Activated CD8-positive, alpha-beta T cell treated with anti-CD3 and anti-CD28 coated beads, Interleukin-2, amount 10 ng/mL, durations not matched to agents 7 days and 5 days (primary cell): ENCODE data around the gene TMEM125. TPM values are rescaled to one million over a fixed set of nuclear protein-coding genes. Genes with fewer than 3 reads are reported as not detected.

Experiments used
- ATAC-seq: fragments of 150-1000 bp; cut with Tn5 transposase; one replicate; pipeline ENCODE4 v1.10.0; 2021; ENCODE audit warnings: moderate library complexity
- CTCF ChIA-PET: fragments of 350-600 bp; sonication (Branson Sonifier 250); formaldehyde crosslinking; loops from one replicate; lab custom pipeline; 2021; ENCODE audit warnings: antibody characterized with exemption; lab: Charles Lee
- POLR2A ChIA-PET: fragments of 350-600 bp; sonication (Branson Sonifier 250); formaldehyde crosslinking; loops from one replicate; lab custom pipeline; 2021; ENCODE audit warnings: antibody characterized with exemption; lab: Charles Lee
- DNase-seq: peaks from one replicate; pipeline ENCODE4 v3.0.0-alpha.2; 2020
- H3K27ac Mint-ChIP-seq: one replicate; pipeline ENCODE4 v1.8.0; 2021; ENCODE audit warnings: mild to moderate bottlenecking, mixed read lengths
- H3K27me3 Mint-ChIP-seq: one replicate; pipeline ENCODE4 v1.8.0; 2021; ENCODE audit warnings: low read depth, mixed read lengths
- H3K36me3 Mint-ChIP-seq: one replicate; pipeline ENCODE4 v1.8.0; 2021; ENCODE audit warnings: low read depth, mixed read lengths
- H3K4me1 Mint-ChIP-seq: one replicate; pipeline ENCODE4 v1.8.0; 2021; ENCODE audit warnings: low read depth, mixed read lengths
- H3K4me3 Mint-ChIP-seq: one replicate; pipeline ENCODE4 v1.8.0; 2021; ENCODE audit warnings: mild to moderate bottlenecking, mixed read lengths
- H3K9me3 Mint-ChIP-seq: one replicate; pipeline ENCODE4 v1.8.0; 2022; ENCODE audit warnings: mixed read lengths; ENCODE audit not compliant: insufficient read depth
- total RNA-seq, 2 experiments: library from RNA; stranded (reverse); gene quantifications; one replicate each; pipeline ENCODE4 v1.2.3, GENCODE V29; 2021

TMEM125 gene
- total RNA-seq, 2 experiments from 2014 or later, result not detected

- ATAC-seq, result no peak
- H3K27me3 Mint-ChIP-seq, result peaks cover 4% of the 10 kb centered on the region
- no peak overlapping the region for H3K27ac Mint-ChIP-seq
- POLR2A ChIA-PET, result no interaction called here
- H3K4me3 Mint-ChIP-seq, result no peak overlapping the region
- CTCF ChIA-PET, result no interaction called here
- peaks cover 7% of the 10 kb centered on the region for H3K4me1 Mint-ChIP-seq
- no peaks in the 10 kb centered on the region for H3K36me3 Mint-ChIP-seq
- DNase-seq, result no peak
- H3K9me3 Mint-ChIP-seq, result no peaks in the 10 kb centered on the region
Observed at GRCh38 chr1:43302201-43302600, 32.4 kb downstream of the TMEM125 start.

DNA sequence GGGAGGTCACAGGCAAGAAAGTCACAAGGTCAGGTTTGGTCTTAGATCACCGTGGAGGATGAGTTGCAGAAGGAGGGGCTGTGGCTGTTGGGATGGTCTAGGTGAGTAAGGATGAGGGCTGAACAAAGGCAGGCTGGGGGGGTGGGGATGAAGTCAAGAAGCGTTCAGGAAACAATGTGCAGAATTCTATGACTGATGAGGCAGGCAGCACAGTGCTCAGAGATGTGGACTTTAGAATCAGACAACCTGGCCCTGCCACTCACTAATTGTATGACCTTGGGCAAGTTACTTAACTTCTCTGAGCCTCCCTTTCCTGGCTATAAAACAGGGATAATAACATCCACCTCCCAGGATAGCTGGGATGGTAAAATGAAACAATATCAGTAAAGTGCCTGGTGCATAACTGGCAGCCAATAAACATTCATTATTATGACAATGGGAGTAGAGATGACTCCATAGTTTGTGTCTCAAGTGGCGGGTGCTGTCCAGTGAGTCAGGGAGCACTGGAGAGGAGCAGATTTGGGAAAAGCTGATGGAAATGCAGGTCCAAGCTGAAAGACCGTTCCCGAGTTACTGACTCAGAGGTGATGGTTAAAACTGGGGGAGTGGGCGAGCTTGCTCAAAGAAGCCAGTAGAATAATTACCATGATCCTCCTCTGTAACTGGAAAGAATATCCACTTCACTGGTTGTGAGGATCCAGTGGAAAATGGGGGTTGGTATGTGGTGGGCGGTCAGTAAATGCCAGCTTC, 33.1 kb downstream of the TMEM125 start:
- Mint-ChIP-seq H3K27me3 (peaks cover 4% of the 10 kb centered on the region), H3K36me3 (no peaks in the 10 kb centered on the region), H3K4me3 (no peak overlapping the region), H3K9me3 (no peaks in the 10 kb centered on the region), H3K4me1 (peaks cover 7% of the 10 kb centered on the region), H3K27ac (no peak overlapping the region)
- CTCF ChIA-PET, result interaction anchor here (0.5 kb wide), 1 partner anchor 690 kb away, joined by 3 read pairs; no protein-coding TSS in a partner anchor
- POLR2A ChIA-PET, result no interaction called here
- no peak for DNase-seq
- no peak for ATAC-seq

- no peak overlapping the region for H3K27ac Mint-ChIP-seq
- ATAC-seq, result no peak
- no peak overlapping the region for H3K4me3 Mint-ChIP-seq
- ChIA-PET POLR2A (no interaction called here), CTCF (no interaction called here)
- no peaks in the 10 kb centered on the region for H3K36me3 Mint-ChIP-seq
- no peak for DNase-seq
- peaks cover 4% of the 10 kb centered on the region for H3K27me3 Mint-ChIP-seq
- H3K4me1 Mint-ChIP-seq, result peaks cover 7% of the 10 kb centered on the region
- H3K9me3 Mint-ChIP-seq, result no peaks in the 10 kb centered on the region
Observed at GRCh38 chr1:43303471-43304313, 33.9 kb downstream of the TMEM125 start.

DNA sequence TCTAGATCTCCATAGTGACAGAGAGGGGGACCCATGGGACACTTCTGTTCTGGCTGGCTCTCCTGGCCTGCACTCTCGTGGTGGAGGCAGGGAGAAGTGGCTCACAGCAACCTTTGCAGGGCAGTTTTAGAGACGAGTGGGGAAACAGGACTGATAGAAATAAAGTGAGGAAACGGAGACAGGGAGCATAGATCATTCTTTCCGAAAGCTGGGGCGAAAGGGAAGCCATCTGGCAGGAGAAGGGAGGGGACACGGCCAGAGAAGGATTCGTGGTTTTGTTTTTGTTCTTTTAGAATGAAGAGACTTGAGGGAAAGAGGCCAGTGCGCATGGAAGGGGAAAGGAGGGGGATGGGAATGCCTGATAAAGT, 34.5 kb downstream of the TMEM125 start:
- H3K27ac Mint-ChIP-seq, result no peak overlapping the region
- peaks cover 7% of the 10 kb centered on the region for H3K4me1 Mint-ChIP-seq
- H3K27me3 Mint-ChIP-seq, result peaks cover 4% of the 10 kb centered on the region
- H3K36me3 Mint-ChIP-seq, result no peaks in the 10 kb centered on the region
- CTCF ChIA-PET, result no interaction called here
- POLR2A ChIA-PET, result no interaction called here
- no peak overlapping the region for H3K4me3 Mint-ChIP-seq
- ATAC-seq, result no peak
- H3K9me3 Mint-ChIP-seq, result no peaks in the 10 kb centered on the region
- DNase-seq, result no peak

DNA sequence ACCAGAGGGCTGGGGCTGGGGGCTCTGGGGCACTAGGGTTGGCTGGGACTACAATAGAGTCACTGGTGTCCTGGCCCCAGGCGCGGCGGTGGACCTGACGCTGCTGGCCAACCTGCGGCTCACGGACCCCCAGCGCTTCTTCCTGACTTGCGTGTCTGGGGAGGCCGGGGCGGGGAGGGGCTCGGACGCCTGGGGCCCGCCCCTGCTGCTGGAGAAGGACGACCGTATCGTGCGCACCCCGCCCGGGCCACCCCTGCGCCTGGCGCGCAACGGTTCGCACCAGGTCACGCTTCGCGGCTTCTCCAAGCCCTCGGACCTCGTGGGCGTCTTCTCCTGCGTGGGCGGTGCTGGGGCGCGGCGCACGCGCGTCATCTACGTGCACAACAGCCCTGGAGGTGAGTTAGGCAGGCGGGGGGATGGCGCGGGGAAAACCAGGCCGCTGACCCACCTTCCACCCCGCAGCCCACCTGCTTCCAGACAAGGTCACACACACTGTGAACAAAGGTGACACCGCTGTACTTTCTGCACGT, 35.1 kb downstream of the TMEM125 start:
- DNase-seq (no peak), ATAC-seq (no peak)
- Mint-ChIP-seq H3K4me3 (no peak overlapping the region), H3K36me3 (no peaks in the 10 kb centered on the region), H3K27ac (no peak overlapping the region), H3K4me1 (peaks cover 7% of the 10 kb centered on the region), H3K9me3 (no peaks in the 10 kb centered on the region), H3K27me3 (peaks cover 4% of the 10 kb centered on the region)
- CTCF ChIA-PET, result no interaction called here
- POLR2A ChIA-PET, result no interaction called here

- ATAC-seq (no peak), DNase-seq (no peak)
- ChIA-PET POLR2A (no interaction called here), CTCF (no interaction called here)
- no peak overlapping the region for H3K27ac Mint-ChIP-seq
- H3K4me1 Mint-ChIP-seq, result peaks cover 6% of the 10 kb centered on the region
- no peak overlapping the region for H3K4me3 Mint-ChIP-seq
- no peaks in the 10 kb centered on the region for H3K36me3 Mint-ChIP-seq
- no peaks in the 10 kb centered on the region for H3K9me3 Mint-ChIP-seq
- peaks cover 4% of the 10 kb centered on the region for H3K27me3 Mint-ChIP-seq
Observed at GRCh38 chr1:43305461-43305860, 35.7 kb downstream of the TMEM125 start.

GRCh38 chr1:43305926-43306687, 36.3 kb downstream of the TMEM125 start:
- H3K36me3 Mint-ChIP-seq, result no peaks in the 10 kb centered on the region
- H3K27ac Mint-ChIP-seq, result no peak overlapping the region

DNA sequence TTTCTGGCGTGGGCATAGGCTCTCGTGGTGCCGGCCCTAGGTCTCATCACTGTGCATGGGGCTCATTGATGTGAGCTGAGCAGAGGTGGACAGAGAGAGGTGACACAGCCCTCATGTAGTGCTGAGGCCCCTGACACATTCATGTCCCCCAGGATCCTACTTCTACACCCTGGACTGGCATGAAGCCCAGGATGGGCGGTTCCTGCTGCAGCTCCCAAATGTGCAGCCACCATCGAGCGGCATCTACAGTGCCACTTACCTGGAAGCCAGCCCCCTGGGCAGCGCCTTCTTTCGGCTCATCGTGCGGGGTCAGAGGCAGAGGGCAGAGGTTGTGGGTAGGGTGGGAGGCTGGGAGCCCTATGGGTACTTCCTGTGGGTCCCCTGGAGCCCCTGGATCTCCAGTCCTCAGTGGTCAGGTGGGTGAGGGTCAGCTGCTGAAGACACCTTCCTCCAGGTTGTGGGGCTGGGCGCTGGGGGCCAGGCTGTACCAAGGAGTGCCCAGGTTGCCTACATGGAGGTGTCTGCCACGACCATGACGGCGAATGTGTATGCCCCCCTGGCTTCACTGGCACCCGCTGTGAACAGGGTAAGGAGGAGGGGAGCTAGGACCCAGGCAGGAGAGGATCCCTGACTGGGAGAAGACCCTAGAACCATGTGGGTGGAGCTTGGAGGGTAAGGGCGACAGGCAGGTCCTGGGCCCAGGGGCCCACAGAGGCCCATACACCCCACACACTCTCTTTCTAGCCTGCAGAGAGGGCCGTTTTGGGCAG, 37.1 kb downstream of the TMEM125 start:
- no peaks in the 10 kb centered on the region for H3K36me3 Mint-ChIP-seq
- no peak for DNase-seq
- no peak for ATAC-seq
- ChIA-PET POLR2A (no interaction called here), CTCF (no interaction called here)
- peaks cover 4% of the 10 kb centered on the region for H3K27me3 Mint-ChIP-seq
- no peaks in the 10 kb centered on the region for H3K9me3 Mint-ChIP-seq
- H3K4me1 Mint-ChIP-seq, result no peaks in the 10 kb centered on the region
- H3K4me3 Mint-ChIP-seq, result no peak overlapping the region
- no peak overlapping the region for H3K27ac Mint-ChIP-seq

More at GRCh38 chr1:43305926-43306687, 36.3 kb downstream of the TMEM125 start:
- ATAC-seq, result no peak
- H3K9me3 Mint-ChIP-seq, result no peaks in the 10 kb centered on the region
- DNase-seq, result no peak
- CTCF ChIA-PET, result no interaction called here
- H3K4me1 Mint-ChIP-seq, result no peaks in the 10 kb centered on the region
- POLR2A ChIA-PET, result no interaction called here
- H3K27me3 Mint-ChIP-seq, result peaks cover 4% of the 10 kb centered on the region
- H3K4me3 Mint-ChIP-seq, result no peak overlapping the region

GRCh38 chr1:43307458-43308158, 37.8 kb downstream of the TMEM125 start:
- no peaks in the 10 kb centered on the region for H3K4me1 Mint-ChIP-seq
- H3K9me3 Mint-ChIP-seq, result no peaks in the 10 kb centered on the region
- ChIA-PET CTCF (no interaction called here), POLR2A (interaction anchor here (0.6 kb wide), 1 partner anchor 51 kb away, joined by 3 read pairs; no protein-coding TSS in a partner anchor)
- H3K27me3 Mint-ChIP-seq, result peaks cover under 1% of the 10 kb centered on the region
- H3K36me3 Mint-ChIP-seq, result no peaks in the 10 kb centered on the region
- no peak overlapping the region for H3K27ac Mint-ChIP-seq
- no peak overlapping the region for H3K4me3 Mint-ChIP-seq
- DNase-seq, result no peak
- no peak for ATAC-seq

DNA sequence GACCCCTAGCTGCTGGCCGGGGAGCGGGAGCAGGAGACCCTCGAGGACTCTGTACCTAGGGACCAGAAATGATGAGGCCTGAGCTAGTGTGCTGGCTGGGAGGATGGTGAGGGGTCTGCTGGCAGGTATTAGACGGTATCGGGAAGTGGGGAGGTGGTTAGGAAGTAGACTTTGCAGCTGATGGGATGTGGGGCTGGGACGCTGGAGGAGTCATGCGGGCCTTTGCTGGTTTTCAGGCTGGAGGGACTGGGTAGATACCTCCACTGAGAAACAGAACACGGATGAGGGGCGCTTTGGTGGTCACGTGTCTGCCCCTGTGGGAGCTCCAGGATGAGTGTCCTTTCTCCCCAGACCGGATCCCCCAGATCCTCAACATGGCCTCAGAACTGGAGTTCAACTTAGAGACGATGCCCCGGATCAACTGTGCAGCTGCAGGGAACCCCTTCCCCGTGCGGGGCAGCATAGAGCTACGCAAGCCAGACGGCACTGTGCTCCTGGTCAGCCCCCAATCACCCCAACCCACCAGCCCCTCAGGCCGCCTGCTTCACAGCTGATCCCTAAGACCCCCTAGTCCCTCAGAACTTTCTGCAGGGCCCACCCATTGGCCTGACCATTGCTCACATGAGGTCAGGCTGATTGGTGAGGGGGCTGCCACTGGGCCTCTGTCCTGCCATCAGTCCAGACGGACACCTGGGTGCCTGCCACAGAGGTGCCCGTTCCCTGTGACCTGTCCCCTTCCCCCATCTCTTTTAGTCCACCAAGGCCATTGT, 39.0 kb downstream of the TMEM125 start:
- no peaks in the 10 kb centered on the region for H3K4me1 Mint-ChIP-seq
- no peaks in the 10 kb centered on the region for H3K27me3 Mint-ChIP-seq
- no peaks in the 10 kb centered on the region for H3K9me3 Mint-ChIP-seq
- H3K36me3 Mint-ChIP-seq, result no peaks in the 10 kb centered on the region
- ATAC-seq (no peak), DNase-seq (no peak)
- H3K4me3 Mint-ChIP-seq, result no peak overlapping the region
- CTCF ChIA-PET, result no interaction called here
- POLR2A ChIA-PET, result no interaction called here
- H3K27ac Mint-ChIP-seq, result no peak overlapping the region
